GM18519 (cell line): Measurements from ENCODE around the gene ILKAP.

Source experiments
- ATAC-seq: cut with Tn5 transposase; IDR thresholded peaks from one replicate; pipeline ENCODE4 v1.9.1; 2021; ENCODE audit warnings: mild to moderate bottlenecking, moderate library complexity; ENCODE audit not compliant: unreplicated experiment, low FRiP score

ILKAP gene

GRCh38 chr2:238155051-238155760 lies 48.3 kb downstream of the ILKAP start:
- no peak for ATAC-seq

- no peak for ATAC-seq
These were observed 48.9 kb downstream of the ILKAP start for GRCh38 chr2:238154570-238154969.

- no peak for ATAC-seq
These were observed 50.5 kb downstream of the ILKAP start for GRCh38 chr2:238152771-238153688.

GRCh38 chr2:238151628-238152235 lies 51.8 kb downstream of the ILKAP start:
- no peak for ATAC-seq

- no peak for ATAC-seq
These were observed 52.3 kb downstream of the ILKAP start for GRCh38 chr2:238151205-238151604.

- ATAC-seq: no peak
These were observed 52.8 kb downstream of the ILKAP start for GRCh38 chr2:238150686-238151085.

- no peak for ATAC-seq
These were observed 53.5 kb downstream of the ILKAP start for GRCh38 chr2:238149841-238150572.

- no peak for ATAC-seq
These were observed 54.5 kb downstream of the ILKAP start for GRCh38 chr2:238148981-238149380.

GRCh38 chr2:238146884-238147544 lies 56.5 kb downstream of the ILKAP start:
- no peak for ATAC-seq

- ATAC-seq: no peak
These were observed 57.6 kb downstream of the ILKAP start for GRCh38 chr2:238145851-238146250.

GRCh38 chr2:238145046-238145445 lies 58.4 kb downstream of the ILKAP start:
- ATAC-seq: no peak

- no peak for ATAC-seq
These were observed 59.2 kb downstream of the ILKAP start for GRCh38 chr2:238144262-238144661.

GRCh38 chr2:238143239-238143951 lies 60.1 kb downstream of the ILKAP start:
- no peak for ATAC-seq

GRCh38 chr2:238142382-238143205 lies 60.9 kb downstream of the ILKAP start:
- ATAC-seq: no peak

- no peak for ATAC-seq
These were observed 61.8 kb downstream of the ILKAP start for GRCh38 chr2:238141541-238142318.

GRCh38 chr2:238140721-238141540 lies 62.6 kb downstream of the ILKAP start:
- ATAC-seq: no peak

GRCh38 chr2:238140040-238140439 lies 63.5 kb downstream of the ILKAP start:
- no peak for ATAC-seq
